ENCODE results near the gene SLC27A4. TPM values are rescaled to one million over a fixed set of nuclear protein-coding genes. Genes with fewer than 3 reads are reported as not detected.

Gene SLC27A4
- total RNA-seq, 2 experiments from 2014 or later = 10.5 to 11.2 TPM

- H3K4me3 Mint-ChIP-seq = no peak overlapping the region
- TF ChIP-seq CTCF (IDR thresholded peaks at IDR 0.05) = no peak
- intact Hi-C loops (cut with micrococcal nuclease) = no loop called here
Observed at GRCh38 chr9:128365525-128365924, 25.2 kb downstream of the SLC27A4 start.

GRCh38 chr9:128369024-128369706, 28.8 kb downstream of the SLC27A4 start:
- Mint-ChIP-seq H3K4me3 (peak overlapping the region; percentile 2), H3K4me1 (ENCODE audit: low read depth) (peaks cover 38% of the 10 kb centered on the region), H3K9me3 (no peaks in the 10 kb centered on the region), H3K36me3 (ENCODE audit: low read depth) (peaks cover 7% of the 10 kb centered on the region), H3K27ac (no peak overlapping the region), H3K27me3 (peaks cover 1% of the 10 kb centered on the region)
- intact Hi-C loops (cut with micrococcal nuclease) = no loop called here
- DNase-seq = no peak
- no peak for TF ChIP-seq CTCF (IDR thresholded peaks at IDR 0.05)
- POLR2A ChIA-PET = interaction anchor here (0.7 kb wide), 1 partner anchor 208 kb away, joined by 3 read pairs; no protein-coding TSS in a partner anchor
- no peak for ATAC-seq
- CTCF ChIA-PET = interaction anchor here (1.0 to 4.3 kb wide), 3 partner anchors 8 to 251 kb away, joined by 3 to 38 read pairs (median 4); partner anchors contain the start of gene CERCAM

More at GRCh38 chr9:128365525-128365924, 25.2 kb downstream of the SLC27A4 start:
- no peak overlapping the region for H3K27ac Mint-ChIP-seq
- H3K4me1 Mint-ChIP-seq (ENCODE audit: low read depth) = peaks cover 27% of the 10 kb centered on the region
- ChIA-PET CTCF (no interaction called here), POLR2A (interaction anchor here (0.6 to 1.1 kb wide), 3 partner anchors 10 to 234 kb away, joined by 3 to 4 read pairs (median 3); no protein-coding TSS in a partner anchor)
- H3K36me3 Mint-ChIP-seq (ENCODE audit: low read depth) = no peaks in the 10 kb centered on the region
- ATAC-seq (no peak), DNase-seq (no peak)
- peaks cover 1% of the 10 kb centered on the region for H3K27me3 Mint-ChIP-seq
- no peaks in the 10 kb centered on the region for H3K9me3 Mint-ChIP-seq

GRCh38 chr9:128370367-128370751, 30.0 kb downstream of the SLC27A4 start:
- ATAC-seq = no peak
- peaks cover 32% of the 10 kb centered on the region for H3K4me1 Mint-ChIP-seq (ENCODE audit: low read depth)
- CTCF ChIA-PET = interaction anchor here (1.0 to 4.3 kb wide), 3 partner anchors 9 to 180 kb away, joined by 3 to 38 read pairs (median 5); partner anchors contain the start of gene CIZ1
- no peaks in the 10 kb centered on the region for H3K9me3 Mint-ChIP-seq
- H3K36me3 Mint-ChIP-seq (ENCODE audit: low read depth) = peaks cover 7% of the 10 kb centered on the region
- no peak for DNase-seq
- no peak for TF ChIP-seq CTCF (IDR thresholded peaks at IDR 0.05)
- H3K4me3 Mint-ChIP-seq = peak overlapping the region; percentile 85
- H3K27ac Mint-ChIP-seq = peak overlapping the region; percentile 96
- POLR2A ChIA-PET = interaction anchor here (0.7 to 2.4 kb wide), 5 partner anchors 8 to 219 kb away, joined by 3 to 12 read pairs (median 3); partner anchors contain the start of gene CERCAM
- intact Hi-C loops (cut with micrococcal nuclease) = no loop called here
- peaks cover 1% of the 10 kb centered on the region for H3K27me3 Mint-ChIP-seq

GRCh38 chr9:128370752-128371629, 30.7 kb downstream of the SLC27A4 start, which contains the start of gene URM1:
Gene URM1, plus strand, starts transcription at chr9:128371374. Its CDS starts 7 bp downstream, at chr9:128371381.
- ATAC-seq (peak; percentile 96), DNase-seq (peak; percentile 96)
- CTCF ChIA-PET = interaction anchor here (0.7 to 4.3 kb wide), 6 partner anchors 9 to 180 kb away, joined by 3 to 38 read pairs (median 4); partner anchors contain the start of gene CIZ1
- H3K4me1 Mint-ChIP-seq (ENCODE audit: low read depth) = peaks cover 29% of the 10 kb centered on the region
- no peak for TF ChIP-seq CTCF (IDR thresholded peaks at IDR 0.05)
- peak within 1 kb of the TSS; percentile 96 for H3K27ac Mint-ChIP-seq
- H3K36me3 Mint-ChIP-seq (ENCODE audit: low read depth) = peaks cover 11% of the 10 kb centered on the region
- POLR2A ChIA-PET = interaction anchor here (0.6 to 2.4 kb wide), 9 partner anchors 9 to 331 kb away, joined by 3 to 12 read pairs (median 3); partner anchors contain the start of genes CERCAM, COQ4 and TRUB2
- intact Hi-C loops (cut with micrococcal nuclease) = no loop called here
- H3K4me3 Mint-ChIP-seq = peak within 1 kb of the TSS; percentile 85
- no peaks in the 10 kb centered on the region for H3K9me3 Mint-ChIP-seq
- H3K27me3 Mint-ChIP-seq = no peaks in the 10 kb centered on the region

All from activated CD8-positive, alpha-beta T cell treated with anti-CD3 and anti-CD28 coated beads for 36 hours (primary cell).